Bronchial epithelial cell (primary cell): ENCODE measurements around the gene TMEM50A. TPM values are rescaled to one million over a fixed set of nuclear protein-coding genes. Genes with fewer than 3 reads are reported as not detected.
"Not testable (repeated sequence)": the region's sequence is repeated elsewhere in the genome, so short reads cannot be mapped to it uniquely, and the experiment has no call there.

ENCODE experiments used
- DNase-seq: peaks from one replicate; pipeline ENCODE4 v3.0.0-alpha.2; 2010; ENCODE audit warnings: low read depth
- FAIRE-seq: peaks from 2 replicates; lab custom pipeline; 2011; peaks lifted over from hg19 to GRCh38; lab: Jason Lieb, UNC
- H3K27me3 ChIP-seq: 2 replicates; pipeline ENCODE4 v1.5.1; 2011; ENCODE audit warnings: low read length; ENCODE audit not compliant: control insufficient read depth, insufficient read depth
- H3K36me3 ChIP-seq: 2 replicates; pipeline ENCODE4 v1.5.1; 2011; ENCODE audit warnings: low read length; ENCODE audit not compliant: control insufficient read depth, insufficient read depth
- H3K4me3 ChIP-seq: 2 replicates; pipeline ENCODE4 v1.5.1; 2011; ENCODE audit warnings: mild to moderate bottlenecking, low read depth, low read length, control low read depth
- total RNA-seq: library from RNA; depleted of rRNA; stranded (reverse); fragments of >200 nt; gene quantifications from 2 replicates; pipeline ENCODE4 v1.2.1, GENCODE V29; 2014
- TF ChIP-seq, protein P1 (sequence below): IDR thresholded peaks from 2 replicates; pipeline ENCODE4 v1.5.1; 2011; ENCODE audit warnings: mild to moderate bottlenecking, moderate library complexity, low read length, control low read depth, inconsistent platforms; ENCODE audit not compliant: insufficient read depth, severe bottlenecking

Gene TMEM50A
- total RNA-seq, 1 donor from 2014 or later: 105 TPM

DNA sequence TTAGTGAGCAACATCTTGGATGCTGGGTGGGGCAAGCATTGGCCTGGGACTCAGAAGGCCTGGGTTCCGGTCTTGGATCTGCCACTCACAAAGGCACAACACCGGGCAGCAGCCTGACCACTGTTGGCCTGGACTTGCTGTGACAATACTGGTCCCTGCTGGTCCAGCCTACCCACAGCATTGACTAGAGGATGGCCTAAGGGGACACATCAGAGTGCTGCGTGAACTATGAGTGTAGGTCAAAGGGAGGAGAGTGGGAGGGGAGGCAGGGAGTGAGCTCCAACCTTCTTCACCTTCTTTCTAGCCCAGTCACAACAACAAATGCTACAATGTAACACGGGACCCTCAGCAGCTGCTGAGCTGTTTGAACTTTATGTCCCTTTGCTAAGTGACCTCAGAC lies 31.1 kb downstream of the TMEM50A start:
- FAIRE-seq (no peak), DNase-seq (no peak)
- Histone ChIP-seq H3K36me3 (no peaks in the 10 kb centered on the region), H3K4me3 (no peak overlapping the region), H3K27me3 (no peaks in the 10 kb centered on the region)
- TF ChIP-seq, protein P1, sequence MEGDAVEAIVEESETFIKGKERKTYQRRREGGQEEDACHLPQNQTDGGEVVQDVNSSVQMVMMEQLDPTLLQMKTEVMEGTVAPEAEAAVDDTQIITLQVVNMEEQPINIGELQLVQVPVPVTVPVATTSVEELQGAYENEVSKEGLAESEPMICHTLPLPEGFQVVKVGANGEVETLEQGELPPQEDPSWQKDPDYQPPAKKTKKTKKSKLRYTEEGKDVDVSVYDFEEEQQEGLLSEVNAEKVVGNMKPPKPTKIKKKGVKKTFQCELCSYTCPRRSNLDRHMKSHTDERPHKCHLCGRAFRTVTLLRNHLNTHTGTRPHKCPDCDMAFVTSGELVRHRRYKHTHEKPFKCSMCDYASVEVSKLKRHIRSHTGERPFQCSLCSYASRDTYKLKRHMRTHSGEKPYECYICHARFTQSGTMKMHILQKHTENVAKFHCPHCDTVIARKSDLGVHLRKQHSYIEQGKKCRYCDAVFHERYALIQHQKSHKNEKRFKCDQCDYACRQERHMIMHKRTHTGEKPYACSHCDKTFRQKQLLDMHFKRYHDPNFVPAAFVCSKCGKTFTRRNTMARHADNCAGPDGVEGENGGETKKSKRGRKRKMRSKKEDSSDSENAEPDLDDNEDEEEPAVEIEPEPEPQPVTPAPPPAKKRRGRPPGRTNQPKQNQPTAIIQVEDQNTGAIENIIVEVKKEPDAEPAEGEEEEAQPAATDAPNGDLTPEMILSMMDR: no peak

DNA sequence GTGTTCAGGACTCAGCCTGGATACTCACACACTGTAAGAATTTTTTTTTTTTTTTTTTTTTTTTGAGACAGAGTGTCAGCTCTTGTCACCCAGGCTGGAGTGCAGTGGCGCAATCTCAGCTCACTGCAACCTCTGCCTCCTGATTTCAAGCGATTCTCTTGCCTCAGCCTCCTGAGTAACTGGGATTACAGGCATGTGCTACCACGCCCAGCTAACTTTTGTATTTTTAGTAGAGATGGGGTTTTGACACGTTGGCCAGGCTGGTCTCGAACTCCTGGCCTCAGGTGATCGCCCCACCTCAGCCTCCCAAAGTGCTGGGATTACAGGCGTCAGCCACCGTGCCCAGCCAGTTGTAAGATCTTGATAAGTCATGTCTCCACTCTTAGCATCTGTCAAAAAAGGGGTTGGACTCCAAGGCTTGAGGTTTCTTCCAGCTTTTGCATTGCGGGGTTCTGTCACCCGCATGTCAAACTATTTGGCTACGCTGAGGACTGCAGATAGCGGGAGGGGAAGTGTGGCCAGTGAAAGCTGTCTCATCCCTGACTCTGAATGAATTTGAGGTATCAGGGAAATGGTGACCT lies 31.6 kb downstream of the TMEM50A start:
- FAIRE-seq, DNase-seq, H3K4me3 ChIP-seq, H3K36me3 ChIP-seq, H3K27me3 ChIP-seq: not testable (repeated sequence)

DNA sequence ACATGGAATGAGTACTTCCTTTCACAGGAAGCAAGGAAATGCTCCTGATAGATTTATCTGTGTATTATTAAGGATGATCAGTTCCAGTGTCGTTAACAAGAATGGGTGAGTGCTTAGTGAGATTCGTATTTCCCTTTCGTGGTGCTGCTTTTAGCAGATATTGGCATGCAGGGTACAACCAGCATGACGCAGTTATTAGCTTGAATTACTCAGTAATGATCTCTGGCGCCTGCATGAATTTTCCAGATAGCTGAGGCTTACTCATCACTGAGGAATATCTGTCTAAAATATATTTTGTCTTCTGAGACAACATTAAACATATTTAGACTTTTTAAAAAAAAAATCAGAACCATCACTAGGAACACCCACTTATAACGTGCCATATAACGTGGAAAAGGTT lies 33.6 kb downstream of the TMEM50A start:
- not testable (repeated sequence) for H3K4me3 ChIP-seq, FAIRE-seq, H3K27me3 ChIP-seq, DNase-seq, H3K36me3 ChIP-seq

DNA sequence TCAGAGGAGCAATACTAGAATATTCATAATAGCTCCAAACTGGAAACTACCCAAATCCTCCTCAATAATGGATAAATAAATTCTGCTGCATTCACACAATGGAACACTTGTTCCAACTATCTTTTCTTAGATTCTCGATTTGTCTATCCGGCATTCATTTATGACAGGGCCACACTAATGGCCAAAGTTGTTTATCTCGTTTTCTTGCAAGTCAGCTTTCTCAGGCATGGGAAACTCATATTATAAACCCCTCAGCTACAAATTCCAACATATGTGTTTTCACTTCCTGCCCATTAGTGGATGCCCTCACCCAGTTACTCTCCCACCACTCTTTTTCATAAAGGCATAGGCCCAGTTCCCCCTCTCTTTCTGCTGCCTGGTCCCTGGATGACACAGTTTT lies 40.2 kb downstream of the TMEM50A start:
- not testable (repeated sequence) for H3K36me3 ChIP-seq, H3K4me3 ChIP-seq, FAIRE-seq, H3K27me3 ChIP-seq, DNase-seq

DNA sequence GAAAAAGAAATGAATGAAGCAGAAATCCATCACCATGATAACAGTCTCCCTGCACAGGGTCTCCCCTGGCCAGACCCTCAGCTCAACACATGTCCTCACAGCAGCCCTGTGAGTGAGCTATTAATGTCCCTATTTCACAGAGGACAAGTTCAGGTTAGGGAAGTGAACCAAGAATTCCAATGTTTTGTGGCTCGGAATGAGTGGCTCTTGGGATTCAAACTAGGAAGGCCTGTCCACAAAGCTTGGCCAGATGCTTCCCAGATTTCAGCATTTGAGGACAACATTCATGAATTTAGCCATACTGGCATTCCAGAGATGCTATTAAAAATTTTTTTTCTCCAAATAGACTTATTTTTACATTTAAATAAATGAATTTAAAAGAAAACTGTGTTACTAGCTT lies 44.4 kb downstream of the TMEM50A start:
- FAIRE-seq, H3K4me3 ChIP-seq, H3K27me3 ChIP-seq, DNase-seq, H3K36me3 ChIP-seq: not testable (repeated sequence)

DNA sequence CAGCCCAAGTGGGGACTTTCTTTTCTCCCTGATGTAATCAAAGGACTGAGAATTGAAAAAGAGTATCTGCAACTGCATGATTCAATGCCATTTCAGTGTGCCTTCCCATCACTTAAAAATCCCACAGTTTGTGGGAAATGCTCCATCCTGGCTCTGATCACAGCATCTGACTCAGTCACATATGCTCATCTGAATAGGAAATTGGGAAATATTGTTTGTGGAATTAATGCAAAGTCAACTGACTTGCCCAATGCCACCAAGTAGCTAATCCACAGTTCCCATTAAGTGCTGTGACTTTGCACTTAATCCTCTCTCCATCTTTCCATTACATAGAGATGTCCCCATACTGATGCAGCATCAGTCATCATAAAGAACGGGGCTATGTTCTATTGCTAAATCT lies 45.0 kb downstream of the TMEM50A start:
- H3K36me3 ChIP-seq, H3K27me3 ChIP-seq, FAIRE-seq, H3K4me3 ChIP-seq: not testable (repeated sequence)
- peak; percentile 44 for DNase-seq

DNA sequence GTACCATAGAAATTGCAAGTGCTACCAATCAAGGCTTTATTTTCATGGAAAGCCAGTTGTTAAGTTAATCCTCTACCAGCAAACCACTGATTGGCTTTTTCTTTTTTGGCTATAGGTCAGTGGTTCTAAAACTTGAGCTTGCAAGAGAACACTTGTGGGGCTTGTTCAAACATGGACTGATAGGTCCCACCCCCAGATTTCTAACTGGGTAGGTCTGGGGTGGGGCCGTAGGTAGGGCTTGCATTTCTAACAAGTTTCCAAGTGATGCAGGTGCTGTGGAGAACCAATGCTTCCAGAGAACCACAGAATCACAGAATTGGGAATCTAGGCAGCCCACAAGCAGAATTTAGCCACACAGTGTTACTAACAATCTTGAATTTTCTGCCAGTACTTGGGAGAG lies 45.7 kb downstream of the TMEM50A start:
- not testable (repeated sequence) for DNase-seq, H3K36me3 ChIP-seq, H3K27me3 ChIP-seq, FAIRE-seq, H3K4me3 ChIP-seq

DNA sequence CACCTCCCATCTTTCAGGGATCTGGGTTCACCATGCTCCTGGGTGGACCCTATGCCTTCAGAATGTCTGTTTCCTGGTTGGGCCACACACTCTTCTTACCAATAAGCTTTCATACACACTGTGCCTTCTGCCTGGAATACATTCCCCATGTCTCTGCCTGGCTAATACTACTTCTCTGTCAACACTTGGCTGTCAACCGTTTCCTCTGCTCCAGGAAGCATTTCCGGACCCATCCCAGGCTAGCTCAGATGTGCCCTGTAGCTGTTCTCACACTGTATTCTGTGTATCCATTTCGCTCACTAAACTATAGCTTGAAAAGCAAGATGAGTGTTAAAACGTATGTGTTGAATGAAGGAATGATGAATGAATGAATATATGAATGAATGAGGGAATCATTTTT lies 49.0 kb downstream of the TMEM50A start:
- not testable (repeated sequence) for H3K4me3 ChIP-seq, FAIRE-seq, H3K36me3 ChIP-seq, DNase-seq, H3K27me3 ChIP-seq

DNA sequence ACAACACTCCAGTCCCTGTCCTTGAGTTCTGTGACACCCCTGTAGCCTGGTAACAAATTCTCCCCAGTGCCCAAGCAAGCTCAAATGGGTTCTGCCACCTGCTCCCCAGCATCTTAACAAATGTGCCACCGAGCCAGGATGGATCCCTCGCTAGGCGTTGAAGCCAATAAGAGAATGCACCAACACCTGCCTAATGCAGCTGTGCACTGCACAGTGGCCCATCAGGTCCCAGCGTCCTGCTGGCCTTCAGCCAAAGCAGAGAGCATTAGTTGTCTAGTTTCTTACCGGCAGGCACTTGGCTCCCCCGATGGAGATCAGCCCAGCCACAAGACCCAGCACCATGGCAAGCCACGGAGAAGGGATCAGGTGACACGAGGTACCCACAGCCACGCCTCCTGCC lies 50.6 kb downstream of the TMEM50A start:
- DNase-seq, H3K27me3 ChIP-seq, H3K36me3 ChIP-seq, H3K4me3 ChIP-seq, FAIRE-seq: not testable (repeated sequence)

DNA sequence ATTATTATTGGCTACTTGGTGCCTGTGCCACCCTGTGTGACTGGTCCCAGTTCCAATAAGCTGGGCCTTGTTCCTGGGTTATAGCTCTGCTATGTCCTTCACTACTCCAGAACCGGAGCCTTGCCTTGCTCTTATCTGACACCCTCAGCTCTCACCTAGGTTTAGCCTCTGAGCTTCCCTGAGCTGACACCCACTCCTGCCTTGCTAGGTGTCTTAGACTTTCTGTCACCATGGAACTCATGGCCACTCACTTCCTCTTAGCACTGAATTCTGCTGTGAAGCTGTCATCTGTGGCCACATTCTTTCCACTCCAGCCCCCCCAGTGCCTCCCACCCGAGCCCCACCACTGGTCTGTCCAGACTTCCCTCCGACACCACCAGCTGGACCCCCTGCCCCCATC lies 51.6 kb downstream of the TMEM50A start:
- H3K36me3 ChIP-seq, DNase-seq: not testable (repeated sequence)
- FAIRE-seq: peak; percentile 81

More for the DNA sequence above, 51.6 kb downstream of the TMEM50A start:
- H3K4me3 ChIP-seq, H3K27me3 ChIP-seq: not testable (repeated sequence)
